Heart right ventricle (tissue), 16 donors: ENCODE data around the gene CD48. TPM values are rescaled to one million over a fixed set of nuclear protein-coding genes. Genes with fewer than 3 reads are reported as not detected.

ENCODE experiments used
- ATAC-seq, 8 donors: fragments of 200-7000 bp; cut with Tn5 transposase; one replicate each; pipeline ENCODE4 v1.9.1; 2020; ENCODE audit warnings: mild to moderate bottlenecking in 8 of 8, moderate library complexity in 8 of 8, moderate number of reproducible peaks in 1 of 8
- DNase-seq, 2 donors: peaks; one replicate each; pipeline ENCODE4 v3.0.0-alpha.2; 2020
- H3K27ac ChIP-seq, 10 donors: fragments of 200-600 bp; sonication (generic) in 2 of 10; one replicate each; pipeline versions ENCODE4 v1.5.0 to v1.8.0; 2020 to 2022; ENCODE audit warnings: mild to moderate bottlenecking in 3 of 10
- H3K27me3 ChIP-seq, 7 donors: fragments of 200-600 bp; one replicate each; pipeline ENCODE4 v1.8.0; 2021 to 2022; ENCODE audit warnings: mild to moderate bottlenecking in 2 of 7
- H3K36me3 ChIP-seq, 9 donors: fragments of 200-600 bp; sonication (generic) in 1 of 9; one replicate each; pipeline versions ENCODE4 v1.5.0 to v1.8.0; 2020 to 2022; ENCODE audit warnings: mild to moderate bottlenecking in 2 of 9
- H3K4me1 ChIP-seq, 9 donors: fragments of 200-600 bp; sonication (generic) in 1 of 9; one replicate each; pipeline versions ENCODE4 v1.5.0 to v1.8.0; 2020 to 2022; ENCODE audit warnings: mild to moderate bottlenecking in 4 of 9
- H3K4me3 ChIP-seq, 10 donors: fragments of 200-600 bp; sonication (generic) in 2 of 10; one replicate each; pipeline versions ENCODE4 v1.5.0 to v1.8.0; 2020 to 2022; ENCODE audit warnings: mild to moderate bottlenecking in 7 of 10, moderate library complexity in 2 of 10
- H3K9me3 ChIP-seq, 11 donors: fragments of 200-600 bp in 10 of 11; sonication (generic) in 2 of 11; one replicate each; pipeline versions ENCODE4 v1.5.0 to v1.8.0; 2013 to 2022; ENCODE audit warnings: mild to moderate bottlenecking in 2 of 11, control low read depth in 1 of 11, moderate library complexity in 1 of 11
- whole genome bisulfite sequencing, 2 donors: extraction: QIAGEN DNeasy Blood & Tissue Kit; methylation state at CpG; one replicate each; pipeline ENCODE4 v1.1.7; 2013; ENCODE audit warnings: inconsistent platforms in 1 of 2; 5-methylcytosine and 5-hydroxymethylcytosine counted together
- intact Hi-C, 10 donors: fragments of 100-400 bp; cut with DNase I; formaldehyde crosslinking; loops; one replicate each; pipeline versions ENCODE4 v1.11.1 to v1.14.2; 2022
- polyA plus RNA-seq, 2 donors: library from polyadenylated mRNA; stranded (reverse); fragments of 200-250 nt; gene quantifications; one replicate each; pipeline ENCODE4 v1.2.3, GENCODE V29; 2013
- total RNA-seq, 10 donors: library from RNA; stranded (reverse); fragmentation: NEBNext Ultra II Directional in 3 of 10; extraction: Animal tissue kit (Norgen Biotek cat#: 25700) in 3 of 10; gene quantifications; one replicate each; pipeline versions ENCODE4 v1.2.1 to v1.2.4, GENCODE V29; 2021 to 2023
- TF ChIP-seq, protein P1 (sequence below), 9 donors: fragments of 200-600 bp; sonication (generic) in 2 of 9; IDR thresholded peaks; one replicate each; pipeline versions ENCODE4 v1.5.0 to v1.8.0; 2021 to 2022; ENCODE audit warnings: antibody characterized with exemption in 9 of 9, mild to moderate bottlenecking in 5 of 9, moderate library complexity in 1 of 9
- donor health status: Arrhythmogenic right ventricular cardiomyopathy.
- donor health status: ischemic (EF 13 %, LVEDD 7.1; RV severe dilation, severe dysfunction).
- donor health status: healthy with polysubstance abuse.
- donor health status: DM: no; HTN: yes; CAD: no.
- donor health status: DM: no; HTN: no; CAD: no.
- donor health status: ischemic (EF 25% LVEDD 6.9; RV normal size, moderate dysfunction).
- donor health status: ischemic (EF 25% LVEDD 5.7; RV mildly dilated, moderate dysfunction).
- donor health status: healthy.
- donor health status: DM: yes; HTN: yes; CAD: no.
- donor health status: Ischemic cardiomyopathy.
- donor health status: ischemic (EF 35%, LVEDD 5.7; RV mildly dilated, moderate dysfunction).
- donor health status: nonischemic (EF 11% LVEDD 7.7; RV severe dilation, severe dysfunction).
- donor health status: DM: yes; HTN: yes; CAD: no.
- donor health status: PGD.
- donor health status: ischemic (EF 29% LVEDD 5.4; RV normal size, mild dysfunction).
- donor health status: nonischemic (EF 23%, LVEDD 6.1; RV moderate dilation, normal function).

CD48 gene
- total and polyA plus RNA-seq, 12 donors, result 0.40 to 20.9 (median 0.96) TPM

- DNase-seq (no peak), ATAC-seq (peak in 2 of 8 donors; percentile 24 to 29)
- Histone ChIP-seq H3K27ac (peak overlapping the region in 1 of 10 donors; percentile 78), H3K27me3 (peaks cover 0 to 30% (median 2%) of the 10 kb centered on the region in 7 donors), H3K4me1 (peaks cover 0 to 49% (median 0%) of the 10 kb centered on the region in 9 donors), H3K36me3 (peaks cover 0 to 53% (median 0%) of the 10 kb centered on the region in 9 donors), H3K4me3 (no peak overlapping the region), H3K9me3 (no peaks in the 10 kb centered on the region)
- TF ChIP-seq, protein P1, sequence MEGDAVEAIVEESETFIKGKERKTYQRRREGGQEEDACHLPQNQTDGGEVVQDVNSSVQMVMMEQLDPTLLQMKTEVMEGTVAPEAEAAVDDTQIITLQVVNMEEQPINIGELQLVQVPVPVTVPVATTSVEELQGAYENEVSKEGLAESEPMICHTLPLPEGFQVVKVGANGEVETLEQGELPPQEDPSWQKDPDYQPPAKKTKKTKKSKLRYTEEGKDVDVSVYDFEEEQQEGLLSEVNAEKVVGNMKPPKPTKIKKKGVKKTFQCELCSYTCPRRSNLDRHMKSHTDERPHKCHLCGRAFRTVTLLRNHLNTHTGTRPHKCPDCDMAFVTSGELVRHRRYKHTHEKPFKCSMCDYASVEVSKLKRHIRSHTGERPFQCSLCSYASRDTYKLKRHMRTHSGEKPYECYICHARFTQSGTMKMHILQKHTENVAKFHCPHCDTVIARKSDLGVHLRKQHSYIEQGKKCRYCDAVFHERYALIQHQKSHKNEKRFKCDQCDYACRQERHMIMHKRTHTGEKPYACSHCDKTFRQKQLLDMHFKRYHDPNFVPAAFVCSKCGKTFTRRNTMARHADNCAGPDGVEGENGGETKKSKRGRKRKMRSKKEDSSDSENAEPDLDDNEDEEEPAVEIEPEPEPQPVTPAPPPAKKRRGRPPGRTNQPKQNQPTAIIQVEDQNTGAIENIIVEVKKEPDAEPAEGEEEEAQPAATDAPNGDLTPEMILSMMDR (IDR thresholded peaks at IDR 0.05), result no peak
- 75 to 79% methylated on average over 4 of the region's 4 CpGs for WGBS, 2 donors
- intact Hi-C loops, result loop anchor here in 2 of 10 donors (5.0 to 10.0 kb wide), 2 partner anchors 44 to 408 kb away; no protein-coding TSS in a partner anchor
These were observed 28.4 kb downstream of the CD48 start for GRCh38 chr1:160682983-160683865.

- 93 to 96% methylated on average over 3 of the region's 3 CpGs for WGBS, 2 donors
- H3K27ac ChIP-seq, result peak overlapping the region in 1 of 10 donors; percentile 22
- no peak overlapping the region for H3K4me3 ChIP-seq
- peaks cover 0 to 61% (median 0%) of the 10 kb centered on the region in 9 donors for H3K36me3 ChIP-seq
- peaks cover 0 to 49% (median 0%) of the 10 kb centered on the region in 9 donors for H3K4me1 ChIP-seq
- no peaks in the 10 kb centered on the region for H3K9me3 ChIP-seq
- TF ChIP-seq, protein P1 (IDR thresholded peaks at IDR 0.05), result no peak
- no peak for ATAC-seq
- no peak for DNase-seq
- peaks cover 0 to 34% (median 7%) of the 10 kb centered on the region in 7 donors for H3K27me3 ChIP-seq
- intact Hi-C loops, result loop anchor here in 2 of 10 donors (5.0 to 10.0 kb wide), 2 partner anchors 45 to 407 kb away; no protein-coding TSS in a partner anchor
These were observed 29.8 kb downstream of the CD48 start for GRCh38 chr1:160681891-160682140.

DNA sequence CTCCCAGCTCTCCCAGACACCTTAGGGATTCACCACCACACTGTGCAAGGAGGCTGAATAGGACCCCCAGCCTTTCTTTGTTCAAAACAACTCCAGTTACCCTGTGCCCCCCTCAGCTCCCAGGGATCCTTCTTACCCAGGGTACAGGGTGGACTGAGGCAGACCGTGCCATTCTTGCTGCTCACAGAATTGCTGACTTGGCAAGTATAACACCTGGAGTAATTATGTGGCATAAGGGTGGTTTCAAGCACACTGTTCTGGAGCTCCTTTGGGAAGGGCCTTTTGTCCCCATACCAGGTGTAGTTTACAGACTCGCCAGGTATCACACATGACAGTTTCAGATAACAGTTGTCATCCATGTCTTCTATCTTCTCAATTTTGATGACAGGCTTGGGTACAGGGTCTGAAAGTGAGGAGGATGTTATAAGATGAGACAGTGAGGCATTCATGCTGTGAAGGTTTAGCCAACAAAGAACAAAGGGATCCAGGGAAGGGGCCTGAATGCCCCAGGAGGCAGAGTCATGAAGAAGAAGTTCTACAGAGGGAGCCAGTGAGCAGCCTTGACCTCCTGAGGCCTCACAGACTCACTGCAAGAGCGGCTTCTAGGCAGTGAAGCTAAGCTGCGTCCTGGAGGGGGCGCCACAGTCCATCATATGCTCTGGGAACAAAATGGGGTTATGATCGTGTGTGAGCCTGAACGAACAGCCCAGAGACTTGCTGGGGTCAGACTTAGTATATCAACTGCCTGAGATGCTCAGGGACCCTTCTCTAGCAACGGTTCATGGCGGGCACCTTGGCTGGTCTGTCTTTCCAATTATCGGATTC lies 30.3 kb downstream of the CD48 start:
- Histone ChIP-seq H3K9me3 (no peaks in the 10 kb centered on the region), H3K4me3 (no peak overlapping the region), H3K27me3 (peaks cover 0 to 34% (median 7%) of the 10 kb centered on the region in 7 donors), H3K36me3 (peaks cover 0 to 61% (median 0%) of the 10 kb centered on the region in 9 donors), H3K27ac (peak overlapping the region in 1 of 10 donors; percentile 22), H3K4me1 (peaks cover 0 to 49% (median 0%) of the 10 kb centered on the region in 9 donors)
- TF ChIP-seq, protein P1 (IDR thresholded peaks at IDR 0.05), result peak; percentile 9 to 80 (median 52)
- intact Hi-C loops, result loop anchor here in 2 of 10 donors (5.0 to 10.0 kb wide), 2 partner anchors 46 to 406 kb away; no protein-coding TSS in a partner anchor
- peak; percentile 50 to 67 for DNase-seq
- peak in 7 of 8 donors; percentile 34 to 83 (median 70) for ATAC-seq
- 52 to 56% methylated on average over 10 of the region's 10 CpGs for WGBS, 2 donors

DNA sequence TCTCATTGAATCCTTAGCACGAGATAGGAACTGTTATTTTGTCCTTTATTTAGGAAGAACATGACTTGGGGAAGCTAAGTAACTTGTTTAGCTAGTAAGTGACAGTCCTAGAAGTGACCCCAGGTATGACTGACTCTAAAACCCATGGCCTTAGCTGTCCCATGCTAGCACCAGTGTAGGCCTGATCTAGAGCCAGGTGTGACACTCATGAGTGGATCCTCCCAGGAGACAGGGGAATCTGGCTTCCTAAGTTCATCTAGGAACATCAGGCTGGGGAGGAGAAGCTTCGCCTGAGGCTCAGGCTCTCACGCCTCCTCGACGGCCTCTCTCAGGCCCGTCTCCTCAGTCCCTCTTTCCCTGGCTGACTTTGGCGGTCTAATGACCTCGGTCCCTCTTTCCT lies 31.2 kb downstream of the CD48 start:
- no peak for DNase-seq
- Histone ChIP-seq H3K27ac (no peak overlapping the region), H3K27me3 (peaks cover 0 to 34% (median 7%) of the 10 kb centered on the region in 7 donors), H3K4me3 (no peak overlapping the region), H3K9me3 (no peaks in the 10 kb centered on the region), H3K36me3 (peaks cover 0 to 61% (median 0%) of the 10 kb centered on the region in 9 donors), H3K4me1 (peaks cover 0 to 47% (median 0%) of the 10 kb centered on the region in 9 donors)
- intact Hi-C loops, result loop anchor here in 2 of 10 donors (5.0 to 10.0 kb wide), 2 partner anchors 47 to 406 kb away; no protein-coding TSS in a partner anchor
- ATAC-seq, result no peak
- TF ChIP-seq, protein P1 (IDR thresholded peaks at IDR 0.05), result no peak
- 90 to 92% methylated on average over 8 of the region's 8 CpGs for WGBS, 2 donors
